ENCODE measurements around the gene CTBS.

CTBS gene

DNA sequence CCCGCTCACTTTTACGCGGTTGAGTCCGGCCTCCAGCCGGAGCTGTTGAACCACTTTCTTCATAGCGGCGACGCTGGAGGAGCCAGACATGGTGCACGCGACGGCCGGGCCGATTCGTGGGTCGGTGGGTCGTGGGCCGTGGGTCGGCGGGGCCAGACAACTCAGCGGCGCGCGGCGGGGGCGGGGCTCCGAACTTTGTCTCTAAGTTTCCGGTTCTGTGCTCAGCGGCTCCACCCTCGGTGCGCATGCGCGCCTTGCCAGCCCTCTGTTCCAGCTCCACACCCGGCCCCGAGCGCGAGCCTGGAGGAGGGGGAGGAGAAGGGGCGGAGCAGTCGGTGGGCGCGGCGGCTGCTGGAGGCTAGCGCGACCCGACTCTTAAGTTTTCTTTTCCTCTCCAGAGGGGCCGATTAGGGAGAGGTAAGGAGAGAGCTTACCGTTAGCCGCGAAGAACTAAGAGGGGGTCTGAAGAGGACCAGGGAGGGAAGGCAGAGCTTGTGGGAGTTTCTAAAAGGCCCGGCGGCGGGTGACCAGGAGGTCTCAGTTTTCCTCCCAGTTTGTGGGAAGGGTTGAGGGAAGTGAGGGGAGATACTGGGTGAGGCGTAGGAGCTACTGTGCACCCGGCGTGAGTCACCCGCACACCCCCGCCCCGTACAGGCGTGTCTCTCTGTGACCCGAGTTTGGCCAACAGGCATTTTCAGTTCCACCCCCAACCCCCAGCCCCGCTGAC lies 68.1 kb downstream of the CTBS start, which contains the start of the genes GNG5 and SPATA1:
GNG5 (minus strand) TSS at position 580 of the 727 bp plus-strand sequence; CDS start at position 90, 490 bp downstream.
SPATA1 (plus strand) TSS at position 385 of the 727 bp plus-strand sequence. CDS start 9,974 bp downstream, outside the sequence.
- DNase-seq (ENCODE audit: low spot score) = peak; percentile 89

DNA sequence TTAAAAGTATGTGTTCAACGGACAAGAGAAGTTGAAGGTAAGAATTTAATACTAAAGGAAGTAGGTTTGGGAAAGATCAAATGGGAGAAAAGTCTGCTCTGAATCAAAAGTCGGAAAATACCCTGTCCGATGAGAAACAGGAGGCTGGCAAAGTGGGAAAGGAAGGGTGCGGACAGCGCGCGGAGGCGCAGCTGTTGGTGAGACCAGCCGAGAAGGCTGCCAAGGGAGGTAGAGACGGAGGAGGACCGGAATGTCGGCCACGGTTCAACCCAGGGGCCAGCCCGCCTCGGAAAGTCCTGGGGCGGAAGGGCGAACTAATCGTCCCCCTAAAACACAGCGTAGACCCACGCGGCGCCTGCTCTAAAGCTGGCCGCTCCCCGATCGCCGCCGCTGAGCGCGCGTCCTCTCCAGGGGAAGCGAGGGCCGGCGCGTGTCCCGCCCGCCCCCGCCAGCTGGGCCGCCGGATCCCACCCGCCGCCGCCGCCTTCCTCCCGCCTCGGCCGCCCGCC lies 68.7 kb downstream of the CTBS start:
- DNase-seq (ENCODE audit: low spot score) = peak; percentile 3

DNA sequence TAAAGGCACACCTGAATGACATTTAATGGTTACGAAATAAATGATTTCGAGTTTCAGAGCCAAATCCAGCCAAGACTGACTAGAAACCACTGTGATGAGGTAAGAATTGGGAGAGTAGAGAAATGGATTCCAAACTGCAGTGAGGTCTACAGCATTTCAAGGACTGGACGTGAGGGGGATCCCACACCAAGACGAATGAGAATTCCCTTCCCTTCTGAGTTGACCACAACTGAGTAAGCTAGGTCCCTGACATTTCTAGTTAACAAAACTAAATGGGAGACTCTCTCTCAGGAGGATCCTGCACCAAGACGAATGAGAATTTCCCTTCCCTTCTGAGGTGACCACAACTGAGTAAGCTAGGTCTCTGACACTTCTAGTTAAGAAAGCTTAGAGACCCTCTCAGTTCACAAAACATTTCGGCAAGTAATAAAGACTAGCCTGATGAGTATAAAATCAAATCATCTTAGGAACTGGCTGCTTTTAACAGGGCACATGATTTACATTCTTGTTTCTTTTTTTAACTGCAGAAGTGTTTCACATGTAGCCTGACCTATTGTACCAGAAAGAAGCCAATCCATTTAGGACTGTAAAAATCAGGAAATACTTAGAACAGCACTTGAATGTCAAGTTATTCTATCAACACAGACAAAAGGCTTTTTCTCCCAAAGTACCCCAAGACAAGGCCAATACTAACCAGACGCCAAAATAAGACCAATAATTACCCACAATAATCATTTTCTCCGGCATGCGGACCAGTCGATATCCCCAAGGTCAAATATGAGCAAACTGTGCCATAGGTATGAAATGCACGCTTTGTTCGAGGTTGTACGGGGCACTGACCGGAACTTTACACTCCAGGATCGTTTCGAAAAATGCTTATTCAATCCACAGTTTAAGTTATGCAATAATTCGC lies 69.4 kb downstream of the CTBS start:
- DNase-seq (ENCODE audit: low spot score) = no peak

DNA sequence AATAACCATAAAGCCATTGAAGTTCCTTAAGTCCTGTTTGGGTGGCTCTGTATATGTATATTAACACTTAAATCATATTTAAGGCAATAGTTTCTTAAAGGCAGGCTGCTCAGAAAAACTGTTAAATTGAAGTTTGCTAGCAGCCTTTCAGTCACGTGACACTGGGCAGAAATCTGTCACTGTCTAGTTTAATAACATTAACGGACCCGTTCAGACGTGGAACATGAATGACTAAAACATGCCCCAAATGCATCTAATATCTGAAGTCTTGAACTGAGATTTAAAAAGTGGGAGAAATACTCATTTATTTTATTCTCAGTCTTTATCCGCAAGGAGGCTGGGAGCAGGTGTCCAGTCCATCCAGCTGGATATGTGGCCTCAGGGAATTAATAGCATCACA lies 71.3 kb downstream of the CTBS start:
- no peak for DNase-seq (ENCODE audit: low spot score)

Data from COLO829 (cell line).